Measurements from ENCODE around the gene ZBTB34.

GRCh38 chr9:126864771-126865170 is 4.3 kb downstream of the ZBTB34 start:
- no peak for TF ChIP-seq CTCF (IDR thresholded peaks at IDR 0.05)
- no peak for TF ChIP-seq EZH2 (IDR thresholded peaks at IDR 0.05)

Measured in neural progenitor cell (in vitro differentiated cells).